Lower leg skin (tissue), 3 donors: ENCODE data around the gene TOP2B.

ENCODE experiments used
- CTCF ChIP-seq, 3 donors: fragments of 450-650 bp; IDR thresholded peaks; one replicate each; pipeline ENCODE4 v1.5.1; 2016; ENCODE audit warnings: antibody characterized with exemption in 3 of 3, mild to moderate bottlenecking in 3 of 3, moderate library complexity in 2 of 3
- POLR2A ChIP-seq, 2 donors: fragments of 450-650 bp; IDR thresholded peaks; one replicate each; pipeline ENCODE4 v1.6.1; 2016 to 2017; ENCODE audit warnings: antibody characterized with exemption in 2 of 2, mild to moderate bottlenecking in 1 of 2, moderate library complexity in 1 of 2

GRCh38 chr3:25604107-25604805 lies 60.5 kb downstream of the TOP2B start:
- TF ChIP-seq CTCF (IDR thresholded peaks at IDR 0.05) (no peak), POLR2A (IDR thresholded peaks at IDR 0.05) (no peak)
